ENCODE measurements around the gene AVPI1. TPM values are rescaled to one million over a fixed set of nuclear protein-coding genes. Genes with fewer than 3 reads are reported as not detected.
"Not testable (repeated sequence)": the region's sequence is repeated elsewhere in the genome, so short reads cannot be mapped to it uniquely, and the experiment has no call there.

AVPI1 gene
- total and polyA plus RNA-seq, 4 donors = 15.1 to 26.8 (median 17.8) TPM

- Histone ChIP-seq H3K4me1 (ENCODE audit: control insufficient read depth in 5 of 5, insufficient read depth in 5 of 5, low read length in 5 of 5) (peaks cover 0 to 41% (median 19%) of the 10 kb centered on the region in 5 donors), H3K27me3 (ENCODE audit: control insufficient read depth in 3 of 3, insufficient read depth in 3 of 3, low read length in 2 of 3) (no peaks in the 10 kb centered on the region), H3K9ac (ENCODE audit: insufficient read depth in 1 of 2, low read length in 2 of 2) (no peak overlapping the region), H3K27ac (ENCODE audit: low read depth in 1 of 2, low read length in 1 of 2) (peak overlapping the region in 1 of 2 donors; percentile 67), H3K9me3 (ENCODE audit: control insufficient read depth in 4 of 4, insufficient read depth in 3 of 4, low read length in 3 of 4) (peaks cover 0 to 1% (median 0%) of the 10 kb centered on the region in 4 donors), H3K36me3 (ENCODE audit: control insufficient read depth in 4 of 4, insufficient read depth in 4 of 4, low read length in 4 of 4) (no peaks in the 10 kb centered on the region), H3K4me3 (peak overlapping the region; percentile 54)
- no peak for TF ChIP-seq CTCF (IDR thresholded peaks at IDR 0.05; ENCODE audit: control extremely low read depth, extremely low read depth)
- peak; percentile 38 to 62 (median 58) for DNase-seq
- 43 to 76% methylated on average over 2 of the region's 2 CpGs for WGBS, 2 donors
- no peak for ATAC-seq (ENCODE audit: insufficient read depth, low FRiP score)
Measured at GRCh38 chr10:97685395-97685958, 1.6 kb downstream of the AVPI1 start.

- H3K4me1 ChIP-seq (ENCODE audit: control insufficient read depth in 5 of 5, insufficient read depth in 5 of 5, low read length in 5 of 5) = peaks cover 0 to 41% (median 19%) of the 10 kb centered on the region in 5 donors
- 63 to 67% methylated on average over 5 of the region's 5 CpGs for WGBS, 2 donors
- no peak for TF ChIP-seq CTCF (IDR thresholded peaks at IDR 0.05; ENCODE audit: control extremely low read depth, extremely low read depth)
Measured at GRCh38 chr10:97684866-97685394, 2.1 kb downstream of the AVPI1 start.

GRCh38 chr10:97684368-97684713, 2.7 kb downstream of the AVPI1 start:
- not testable (repeated sequence) for H3K4me3 ChIP-seq; ATAC-seq (ENCODE audit: insufficient read depth, low FRiP score); H3K9ac ChIP-seq (ENCODE audit: insufficient read depth in 1 of 2, low read length in 2 of 2); DNase-seq; H3K9me3 ChIP-seq (ENCODE audit: control insufficient read depth in 4 of 4, insufficient read depth in 3 of 4, low read length in 3 of 4); H3K36me3 ChIP-seq (ENCODE audit: control insufficient read depth in 4 of 4, insufficient read depth in 4 of 4, low read length in 4 of 4); H3K27me3 ChIP-seq (ENCODE audit: control insufficient read depth in 3 of 3, insufficient read depth in 3 of 3, low read length in 2 of 3)
- 69 to 71% methylated on average over 7 of the region's 7 CpGs for WGBS, 2 donors
- H3K4me1 ChIP-seq (ENCODE audit: control insufficient read depth in 5 of 5, insufficient read depth in 5 of 5, low read length in 5 of 5) = peaks cover 0 to 41% (median 16%) of the 10 kb centered on the region in 5 donors
- H3K27ac ChIP-seq (ENCODE audit: low read depth in 1 of 2, low read length in 1 of 2) = peak overlapping the region in 1 of 2 donors; percentile 81

More at GRCh38 chr10:97684866-97685394, 2.1 kb downstream of the AVPI1 start:
- Histone ChIP-seq H3K4me3 (no peak overlapping the region), H3K27ac (ENCODE audit: low read depth in 1 of 2, low read length in 1 of 2) (peak overlapping the region in 1 of 2 donors; percentile 78), H3K27me3 (ENCODE audit: control insufficient read depth in 3 of 3, insufficient read depth in 3 of 3, low read length in 2 of 3) (no peaks in the 10 kb centered on the region), H3K9ac (ENCODE audit: insufficient read depth in 1 of 2, low read length in 2 of 2) (no peak overlapping the region), H3K36me3 (ENCODE audit: control insufficient read depth in 4 of 4, insufficient read depth in 4 of 4, low read length in 4 of 4) (peaks cover 0 to 4% (median 0%) of the 10 kb centered on the region in 4 donors), H3K9me3 (ENCODE audit: control insufficient read depth in 4 of 4, insufficient read depth in 3 of 4, low read length in 3 of 4) (peaks cover 0 to 1% (median 0%) of the 10 kb centered on the region in 4 donors)
- no peak for ATAC-seq (ENCODE audit: insufficient read depth, low FRiP score)
- peak in 1 of 3 donors; percentile 13 for DNase-seq

GRCh38 chr10:97683556-97684367, 3.3 kb downstream of the AVPI1 start:
- WGBS, 2 donors = 41 to 54% methylated on average over 9 of the region's 9 CpGs
- TF ChIP-seq CTCF (IDR thresholded peaks at IDR 0.05; ENCODE audit: control extremely low read depth, extremely low read depth) = no peak
- no peak overlapping the region for H3K9ac ChIP-seq (ENCODE audit: insufficient read depth in 1 of 2, low read length in 2 of 2)
- H3K36me3 ChIP-seq (ENCODE audit: control insufficient read depth in 4 of 4, insufficient read depth in 4 of 4, low read length in 4 of 4) = peaks cover 0 to 9% (median 0%) of the 10 kb centered on the region in 4 donors
- H3K9me3 ChIP-seq (ENCODE audit: control insufficient read depth in 4 of 4, insufficient read depth in 3 of 4, low read length in 3 of 4) = peaks cover 0 to 1% (median 0%) of the 10 kb centered on the region in 4 donors
- H3K27ac ChIP-seq (ENCODE audit: low read depth in 1 of 2, low read length in 1 of 2) = peak overlapping the region in 1 of 2 donors; percentile 81
- DNase-seq = no peak
- H3K27me3 ChIP-seq (ENCODE audit: control insufficient read depth in 3 of 3, insufficient read depth in 3 of 3, low read length in 2 of 3) = no peaks in the 10 kb centered on the region
- peaks cover 0 to 40% (median 14%) of the 10 kb centered on the region in 5 donors for H3K4me1 ChIP-seq (ENCODE audit: control insufficient read depth in 5 of 5, insufficient read depth in 5 of 5, low read length in 5 of 5)
- peak overlapping the region; percentile 11 for H3K4me3 ChIP-seq
- no peak for ATAC-seq (ENCODE audit: insufficient read depth, low FRiP score)
